Endothelial cell of umbilical vein (primary cell): ENCODE measurements around the gene TMCC3. TPM values are rescaled to one million over a fixed set of nuclear protein-coding genes. Genes with fewer than 3 reads are reported as not detected.

ENCODE experiments used
- BruUV-seq: library from RNA; stranded (reverse); fragments of 400-500 nt; replicated peaks from 2 replicates; lab custom pipeline; 2021; lab: Mats Ljungman, UMichigan
- CTCF ChIA-PET: fragments of 300-600, 350-600 bp; sonication (Branson Sonifier 250); formaldehyde crosslinking; loops from one replicate; lab custom pipeline; 2021; ENCODE audit warnings: antibody characterized with exemption, inconsistent platforms; lab: Charles Lee
- POLR2A ChIA-PET: fragments of 300-600, 350-600 bp; sonication (Branson Sonifier 250); formaldehyde crosslinking; loops from one replicate; lab custom pipeline; 2021; ENCODE audit warnings: antibody characterized with exemption, inconsistent platforms; lab: Charles Lee
- DNase-seq: peaks from one replicate; pipeline ENCODE4 v3.0.0-alpha.2; 2011; ENCODE audit warnings: low read depth, low spot score
- FAIRE-seq: peaks from 2 replicates; lab custom pipeline; 2011; peaks lifted over from hg19 to GRCh38; lab: Jason Lieb, UNC
- H2AFZ ChIP-seq: 2 replicates; pipeline ENCODE4 v1.6.0; 2012; ENCODE audit warnings: low read depth, low read length, control low read depth, inconsistent platforms
- H3K27ac ChIP-seq: 2 replicates; pipeline ENCODE4 v1.5.1; 2011; ENCODE audit warnings: low read depth, mild to moderate bottlenecking, control low read depth, low read length, moderate library complexity; ENCODE audit not compliant: insufficient read depth
- H3K27me3 ChIP-seq, 2 experiments: 2 replicates each; pipeline versions ENCODE4 v1.6.0 to v1.6.1; 2011; ENCODE audit warnings: low read length in 2 of 2, mixed read lengths in 1 of 2; ENCODE audit not compliant: control insufficient read depth in 2 of 2, insufficient read depth in 2 of 2
- H3K36me3 ChIP-seq, 2 experiments: 2 replicates in 1 of 2; 3 replicates in 1 of 2; pipeline ENCODE4 v1.5.1; 2011; ENCODE audit warnings: low read length in 2 of 2, mild to moderate bottlenecking in 1 of 2, moderate library complexity in 1 of 2; ENCODE audit not compliant: control insufficient read depth in 2 of 2, insufficient read depth in 2 of 2; ENCODE audit errors: extremely low read depth in 1 of 2
- H3K4me1 ChIP-seq: 3 replicates; pipeline ENCODE4 v1.5.1; 2011; ENCODE audit warnings: mild to moderate bottlenecking, low read length; ENCODE audit not compliant: control insufficient read depth, insufficient read depth; ENCODE audit errors: extremely low read depth
- H3K4me2 ChIP-seq: 2 replicates; pipeline ENCODE4 v1.6.1; 2011; ENCODE audit warnings: low read length, control low read depth, mixed read lengths; ENCODE audit not compliant: insufficient read depth
- H3K4me3 ChIP-seq, 3 experiments: fragments of 200-600 bp in 1 of 3; sonication (generic), shearing (Covaris generic) in 1 of 3; replicated peaks in 1 of 3; 2 replicates each; pipeline ENCODE4 v1.5.1; 2011 to 2016; ENCODE audit warnings: control low read depth in 3 of 3, low read length in 3 of 3, mild to moderate bottlenecking in 2 of 3, inconsistent platforms in 1 of 3, low read depth in 1 of 3, moderate library complexity in 1 of 3; ENCODE audit not compliant: insufficient read depth in 1 of 3
- H3K79me2 ChIP-seq: 2 replicates; pipeline ENCODE4 v1.6.0; 2012; ENCODE audit warnings: low read length, inconsistent platforms; ENCODE audit not compliant: control insufficient read depth, insufficient read depth
- H3K9ac ChIP-seq: replicated peaks from 2 replicates; pipeline ENCODE3; 2011; ENCODE audit warnings: low read length, control low read depth; ENCODE audit not compliant: insufficient read depth; ENCODE audit errors: extremely low read depth
- H3K9me1 ChIP-seq: replicated peaks from 3 replicates; pipeline ENCODE4 v1.6.0; 2011; ENCODE audit warnings: mild to moderate bottlenecking, low read length; ENCODE audit not compliant: control insufficient read depth, insufficient read depth; ENCODE audit errors: extremely low read depth
- H3K9me3 ChIP-seq: replicated peaks from 2 replicates; pipeline ENCODE4 v1.5.1; 2012; ENCODE audit warnings: low read length, inconsistent platforms; ENCODE audit not compliant: control insufficient read depth, insufficient read depth
- H4K20me1 ChIP-seq: replicated peaks from 2 replicates; pipeline ENCODE3; 2011; ENCODE audit warnings: mild to moderate bottlenecking, low read length; ENCODE audit not compliant: control insufficient read depth, insufficient read depth; ENCODE audit errors: extremely low read depth
- CTCF ChIP-seq, 2 donors: IDR thresholded peaks; 1 replicate in 1 of 2; 2 replicates in 1 of 2; pipeline ENCODE4 v1.5.1; 2011; ENCODE audit warnings: low read length in 2 of 2, mild to moderate bottlenecking in 2 of 2, moderate library complexity in 2 of 2, control low read depth in 1 of 2, inconsistent platforms in 1 of 2, low read depth in 1 of 2; ENCODE audit not compliant: insufficient read depth in 1 of 2; ENCODE audit errors: extremely low read depth in 1 of 2
- EZH2 ChIP-seq: IDR thresholded peaks from 2 replicates; pipeline ENCODE4 v1.6.1; 2012; ENCODE audit warnings: borderline replicate concordance, low read depth, mild to moderate bottlenecking, moderate library complexity, low read length, inconsistent platforms; ENCODE audit not compliant: severe bottlenecking
- FOS ChIP-seq: IDR thresholded peaks from 2 replicates; pipeline ENCODE4 v1.6.1; 2011; ENCODE audit warnings: mild to moderate bottlenecking, low read length, moderate library complexity, borderline replicate concordance; ENCODE audit not compliant: insufficient read depth
- GATA2 ChIP-seq: IDR thresholded peaks from 2 replicates; pipeline ENCODE4 v1.7.0; 2011; ENCODE audit warnings: low read depth, mild to moderate bottlenecking, moderate library complexity, mixed read lengths, low read length; ENCODE audit not compliant: insufficient read length, insufficient read depth
- JUN ChIP-seq: IDR thresholded peaks from 2 replicates; pipeline ENCODE4 v1.6.1; 2011; ENCODE audit warnings: borderline replicate concordance, low read depth; ENCODE audit not compliant: insufficient read length, insufficient read depth
- POLR2AphosphoS5 ChIP-seq: IDR thresholded peaks from 2 replicates; pipeline ENCODE4 v1.6.1; 2012; ENCODE audit warnings: low read depth, mild to moderate bottlenecking, control low read depth, low read length, moderate library complexity; ENCODE audit not compliant: insufficient read depth
- dilution Hi-C: fragments of 300-500 bp; cut with MboI; formaldehyde crosslinking; loops from one replicate; pipeline ENCODE4 v1.15.0; 2019; ENCODE audit warnings: low sequenced_read_pairs; ENCODE audit not compliant: extremely low pct_ligation_motif_present
- intact Hi-C: fragments of 100-400 bp; cut with micrococcal nuclease; formaldehyde crosslinking; loops from one replicate; pipeline ENCODE4 v1.10.0; 2022
- polyA plus RNA-seq, 4 experiments: library from polyadenylated mRNA; depleted of rRNA in 3 of 4; stranded (reverse) in 3 of 4; unstranded in 1 of 4; fragments of >200 nt; gene quantifications; 2 replicates each; pipeline versions ENCODE4 v1.2.1 to v1.2.3, GENCODE V29; 2011 to 2012; ENCODE audit warnings: missing spikeins in 1 of 4
- total RNA-seq: library from RNA; stranded (reverse); gene quantifications from 2 replicates; pipeline ENCODE4 v1.2.3, GENCODE V29; 2021

Gene TMCC3
- total and polyA plus RNA-seq, 2 donors (not counting 3 experiments of a cell fraction or from before 2014, with no cell fraction given) = 13.5 to 30.4 TPM

- FAIRE-seq (peak; percentile 18), DNase-seq (peak; percentile 53)
- Histone ChIP-seq H3K9me3 (no peaks in the 10 kb centered on the region), H3K27ac (peak overlapping the region; percentile 85), H3K9ac (peak overlapping the region; percentile 91), H3K4me2 (peak overlapping the region; percentile 91), H3K4me3 (peak overlapping the region; percentile 52 to 96 (median 87)), H2AFZ (no peak overlapping the region), H3K27me3 (no peaks in the 10 kb centered on the region), H3K79me2 (peaks cover 41% of the 10 kb centered on the region), H3K4me1 (peaks cover 38% of the 10 kb centered on the region), H3K9me1 (no peaks in the 10 kb centered on the region), H3K36me3 (peaks cover 0 to 4% of the 10 kb centered on the region in 2 experiments), H4K20me1 (no peaks in the 10 kb centered on the region)
- dilution Hi-C loops (no loop called here), intact Hi-C loops (loop anchor here (2.0 to 5.0 kb wide), 2 partner anchors 112 to 229 kb away; no protein-coding TSS in a partner anchor)
- TF ChIP-seq FOS (peak; percentile 21), GATA2 (peak; percentile 55), POLR2AphosphoS5 (no peak), EZH2 (no peak), CTCF (IDR thresholded peaks at IDR 0.05; ENCODE audit: extremely low read depth in 1 of 2, insufficient read depth in 1 of 2, low read depth in 1 of 2, low read length in 2 of 2) (no peak), JUN (no peak)
- ChIA-PET CTCF (interaction anchor here (1.1 to 2.7 kb wide), 3 partner anchors 77 to 113 kb away, joined by 3 to 7 read pairs (median 4); no protein-coding TSS in a partner anchor), POLR2A (no interaction called here)
- no TSS peak for BruUV-seq
Measured at GRCh38 chr12:94648578-94648977, 1.8 kb downstream of the TMCC3 start.
